Raji (cell line): ENCODE measurements around the gene ERGIC1.

ENCODE experiments used
- POLR2A ChIP-seq: IDR thresholded peaks from 2 replicates; pipeline ENCODE4 v1.6.1; 2011; ENCODE audit warnings: low read depth, low read length, control low read depth; ENCODE audit not compliant: insufficient read depth

The ERGIC1 gene

DNA sequence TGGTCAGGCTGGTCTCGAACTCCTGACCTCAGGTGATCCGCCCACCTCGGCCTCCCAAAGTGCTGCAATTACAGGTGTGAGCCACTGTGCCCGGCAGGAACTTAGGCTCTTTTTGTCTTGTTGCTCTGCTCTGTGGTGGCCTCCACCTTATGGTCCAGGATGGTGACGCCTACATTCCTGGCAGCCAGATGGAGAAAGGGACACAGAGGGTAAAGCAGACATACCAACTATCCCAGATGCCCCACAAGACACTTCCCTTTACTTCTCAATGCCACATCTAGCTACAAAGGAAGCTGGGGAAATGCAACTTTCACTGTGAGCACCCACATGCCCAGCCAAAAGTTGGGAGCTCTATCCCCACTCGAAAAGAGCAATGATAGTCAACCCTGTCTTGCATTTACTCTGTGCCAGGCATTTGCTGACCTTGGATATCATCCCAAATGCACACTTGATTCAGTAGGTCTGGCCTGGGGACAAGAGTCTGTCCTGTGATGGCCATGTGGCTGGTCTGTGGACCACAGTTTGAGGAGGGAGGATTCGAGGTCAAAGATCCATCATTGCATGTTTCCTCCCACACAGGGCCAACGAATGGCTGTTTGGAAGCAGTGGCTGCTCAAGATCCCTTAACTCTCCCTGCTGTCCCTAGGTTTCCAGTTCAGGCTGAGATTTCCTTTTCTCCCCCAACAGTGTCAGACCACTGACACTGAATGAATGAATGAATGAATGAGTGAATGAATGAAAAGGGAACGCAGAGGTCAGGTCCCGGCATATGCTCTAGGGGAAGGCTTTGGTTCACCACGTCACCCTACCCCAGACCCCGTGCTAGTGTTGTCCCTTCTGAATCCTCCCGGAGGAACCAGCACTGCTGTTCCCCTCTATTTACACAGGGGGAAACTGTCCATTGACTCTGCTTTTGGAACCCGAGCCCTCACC is 1.4 kb upstream of the ERGIC1 start:
- TF ChIP-seq POLR2A = no peak

DNA sequence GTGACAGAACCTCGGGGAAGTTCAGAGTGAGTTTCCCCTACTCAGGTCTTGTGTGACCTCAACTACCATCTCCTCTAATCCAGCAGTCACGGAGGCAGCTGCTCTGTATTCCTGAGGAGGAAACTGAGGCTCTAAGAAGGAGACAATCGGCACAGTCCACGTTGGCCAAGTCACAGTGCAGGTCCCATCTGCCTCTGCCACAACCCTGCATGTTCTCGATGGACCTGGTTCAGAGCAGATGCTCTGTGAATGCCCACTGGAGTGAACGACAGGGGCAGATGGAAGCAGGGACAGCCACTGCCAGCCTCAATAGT is 722 bp upstream of the ERGIC1 start:
- TF ChIP-seq POLR2A = no peak

DNA sequence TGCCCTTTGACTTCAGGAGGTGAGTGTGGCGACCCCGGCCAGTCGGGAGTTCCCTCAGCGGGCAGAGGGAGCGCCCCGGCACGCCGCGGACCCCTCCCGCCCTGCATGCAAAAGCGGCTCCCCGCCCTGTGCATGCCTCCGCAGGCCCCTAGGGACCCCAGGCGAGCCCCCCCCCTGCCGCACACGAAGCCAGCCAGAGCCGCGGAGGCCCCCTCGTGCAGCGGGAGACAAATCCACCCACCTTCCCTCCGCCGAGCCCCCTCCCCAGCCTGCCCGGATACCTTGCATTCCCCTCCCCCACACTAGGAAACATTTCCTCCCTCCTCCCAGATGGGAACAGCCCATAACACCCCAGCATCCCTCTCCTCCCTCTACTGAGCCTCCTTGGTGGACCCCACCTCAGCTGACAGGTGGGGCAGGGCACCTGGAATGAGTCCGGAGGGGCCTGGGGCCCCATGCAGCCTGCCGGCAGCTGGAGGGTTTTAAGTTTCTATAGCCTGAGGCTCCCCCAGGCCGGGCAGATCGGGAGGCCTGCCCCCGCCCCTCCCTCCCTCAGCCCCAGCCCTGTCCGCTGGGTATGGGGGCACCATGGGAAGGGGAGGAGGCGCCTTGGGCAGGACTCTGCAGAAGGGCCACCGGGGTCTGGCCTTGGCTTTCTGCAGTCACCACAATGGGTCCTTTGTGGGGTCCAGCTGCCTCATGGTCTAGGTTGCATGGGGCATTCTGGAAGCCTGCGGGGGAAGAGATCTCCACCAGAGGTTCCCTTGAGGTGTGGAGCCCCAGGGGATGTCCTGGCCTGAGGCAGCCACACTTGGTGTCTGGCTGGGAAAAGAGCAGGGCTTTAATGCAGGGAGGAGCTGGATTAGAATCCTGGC is 601 bp downstream of the ERGIC1 start:
- TF ChIP-seq POLR2A = no peak

DNA sequence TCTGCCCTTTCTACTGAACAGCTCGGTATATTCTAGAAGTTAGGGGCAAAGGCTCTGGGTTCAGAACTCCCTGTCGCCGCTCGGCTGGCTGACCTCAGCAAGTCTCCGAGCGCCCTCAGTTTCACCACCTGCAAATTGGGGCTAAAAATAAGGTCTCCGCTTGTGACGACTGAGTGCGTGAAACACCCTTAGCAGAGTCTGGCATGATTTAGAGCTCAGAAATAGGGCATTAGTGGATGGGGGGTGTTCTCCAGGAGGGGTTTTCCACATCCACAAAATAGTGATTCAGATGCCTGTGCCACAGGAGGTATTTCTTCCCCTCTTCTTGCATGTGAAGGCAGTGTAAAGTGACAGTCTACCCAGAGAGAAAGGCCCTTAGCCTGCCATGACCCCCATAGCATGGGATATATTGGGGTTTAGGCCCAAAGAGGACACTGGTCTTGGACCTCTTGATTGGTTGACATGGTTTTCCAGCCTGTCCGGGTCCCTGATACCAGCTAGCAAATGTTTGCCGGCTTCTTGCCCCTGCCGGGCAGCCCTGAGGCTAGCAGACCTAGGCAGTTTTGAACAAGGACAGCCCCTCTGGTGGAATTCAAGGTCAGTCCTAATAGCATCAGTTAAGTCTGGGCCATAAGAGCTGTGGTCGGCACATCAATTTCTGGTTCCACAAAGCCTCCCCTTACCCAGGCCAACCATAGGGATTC is 1.4 kb downstream of the ERGIC1 start:
- TF ChIP-seq POLR2A = no peak

DNA sequence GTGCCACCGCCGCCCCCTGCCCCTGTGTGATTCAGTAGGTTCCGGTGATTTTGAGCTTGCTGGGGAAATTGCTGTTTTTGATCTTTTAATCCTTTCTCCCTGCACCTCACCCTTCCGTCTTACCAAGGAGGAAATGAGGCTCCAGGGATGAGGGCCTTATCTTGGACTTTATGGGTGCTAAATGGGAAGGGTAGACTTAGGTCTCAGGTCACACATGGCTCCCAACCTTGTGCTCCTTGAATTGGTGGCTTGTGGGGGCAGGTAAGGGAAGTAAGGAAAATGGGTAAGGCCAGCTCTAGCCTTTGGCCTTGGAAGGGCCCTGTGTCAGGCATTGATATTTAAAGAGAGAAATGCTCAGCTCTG is 1.9 kb downstream of the ERGIC1 start:
- TF ChIP-seq POLR2A = no peak

DNA sequence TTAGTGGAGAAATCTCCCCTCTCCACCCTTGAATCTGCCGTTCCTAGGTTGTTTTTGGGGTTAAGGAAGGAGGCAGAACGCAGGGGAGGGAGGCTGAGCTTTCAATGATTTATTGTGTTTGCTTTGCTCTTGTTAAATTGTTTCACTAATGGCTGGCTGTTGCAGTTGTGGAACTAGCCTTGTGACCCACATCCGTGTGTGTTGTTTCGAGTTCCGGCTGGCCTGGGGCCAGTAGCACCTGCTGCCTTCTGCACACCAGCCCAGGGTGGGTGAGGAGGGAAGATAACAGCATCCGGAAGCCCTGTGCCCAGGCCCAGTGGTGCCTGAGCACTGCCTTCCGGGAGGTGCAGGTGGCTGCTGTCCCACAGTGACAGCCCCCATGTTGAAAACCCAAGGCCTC is 3.6 kb downstream of the ERGIC1 start:
- TF ChIP-seq POLR2A = no peak

DNA sequence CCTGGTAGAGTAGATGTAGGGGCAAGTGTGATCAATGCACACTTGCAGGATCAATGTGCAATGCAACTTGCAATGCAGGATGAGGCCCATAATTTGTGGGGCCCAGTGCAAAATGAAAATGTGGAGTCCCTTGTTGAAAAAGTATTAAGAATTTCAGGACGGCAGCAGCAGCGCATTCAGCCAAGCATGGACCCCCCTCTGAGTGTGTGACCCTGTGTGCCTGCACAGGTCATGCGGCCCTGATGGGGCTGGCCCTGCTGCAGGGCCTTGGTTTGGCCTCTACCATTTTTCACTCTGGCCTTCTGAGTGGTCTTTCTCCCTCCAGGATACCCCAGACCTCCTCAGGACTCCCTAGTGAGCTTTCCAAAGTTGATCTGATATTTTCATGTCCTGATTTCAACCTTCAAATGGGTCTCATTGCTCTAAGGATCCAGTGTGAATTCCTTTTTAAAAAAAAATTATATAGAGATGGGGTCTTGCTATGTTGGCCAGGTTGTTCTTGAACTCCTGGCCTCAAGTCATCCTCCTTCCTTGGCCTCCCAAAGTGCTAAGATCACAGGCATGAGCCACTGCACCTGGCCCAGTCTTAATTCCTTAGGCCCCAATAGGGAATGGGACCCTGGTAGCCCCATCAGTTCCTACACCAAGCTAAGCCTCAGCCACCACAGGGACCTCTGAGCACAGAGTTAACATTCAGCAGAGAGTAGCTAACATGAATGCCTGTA is 4.3 kb downstream of the ERGIC1 start:
- TF ChIP-seq POLR2A = no peak

DNA sequence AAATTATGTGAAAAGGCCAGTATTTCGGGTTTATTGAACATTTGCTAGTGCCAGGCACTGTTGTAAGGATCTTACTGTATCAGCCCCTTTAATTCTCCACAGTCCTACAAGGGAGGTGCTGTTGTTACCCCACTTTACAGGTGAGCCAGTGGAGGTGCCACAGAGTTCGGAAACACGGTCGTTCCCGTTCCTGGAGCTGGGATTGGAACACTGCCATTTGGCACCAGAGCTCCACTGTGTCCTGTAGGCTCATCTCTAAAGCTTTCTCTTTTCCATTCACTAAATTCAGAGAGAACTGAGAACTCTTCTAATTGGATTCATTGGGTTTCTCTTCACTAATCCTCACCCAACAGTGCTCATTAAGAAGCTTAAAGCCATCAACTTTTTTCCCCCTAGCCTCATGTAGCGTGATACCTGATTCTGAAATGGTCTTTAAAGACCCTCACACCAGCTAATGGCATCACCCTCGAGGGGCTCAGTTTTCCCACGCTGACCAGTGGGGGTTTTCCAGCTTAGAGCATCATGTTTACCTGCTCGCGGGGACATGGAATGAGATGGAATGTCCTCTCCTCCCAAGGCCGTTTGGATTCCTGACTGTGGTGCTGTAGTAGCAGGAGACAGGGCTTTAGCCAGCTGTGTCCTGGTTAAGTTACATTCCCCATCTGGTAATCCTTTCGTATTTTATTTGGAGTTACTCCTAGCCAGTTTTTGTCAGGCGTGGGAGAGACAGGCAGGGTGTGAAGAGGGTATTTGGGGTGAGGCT is 5.8 kb downstream of the ERGIC1 start:
- TF ChIP-seq POLR2A = no peak

DNA sequence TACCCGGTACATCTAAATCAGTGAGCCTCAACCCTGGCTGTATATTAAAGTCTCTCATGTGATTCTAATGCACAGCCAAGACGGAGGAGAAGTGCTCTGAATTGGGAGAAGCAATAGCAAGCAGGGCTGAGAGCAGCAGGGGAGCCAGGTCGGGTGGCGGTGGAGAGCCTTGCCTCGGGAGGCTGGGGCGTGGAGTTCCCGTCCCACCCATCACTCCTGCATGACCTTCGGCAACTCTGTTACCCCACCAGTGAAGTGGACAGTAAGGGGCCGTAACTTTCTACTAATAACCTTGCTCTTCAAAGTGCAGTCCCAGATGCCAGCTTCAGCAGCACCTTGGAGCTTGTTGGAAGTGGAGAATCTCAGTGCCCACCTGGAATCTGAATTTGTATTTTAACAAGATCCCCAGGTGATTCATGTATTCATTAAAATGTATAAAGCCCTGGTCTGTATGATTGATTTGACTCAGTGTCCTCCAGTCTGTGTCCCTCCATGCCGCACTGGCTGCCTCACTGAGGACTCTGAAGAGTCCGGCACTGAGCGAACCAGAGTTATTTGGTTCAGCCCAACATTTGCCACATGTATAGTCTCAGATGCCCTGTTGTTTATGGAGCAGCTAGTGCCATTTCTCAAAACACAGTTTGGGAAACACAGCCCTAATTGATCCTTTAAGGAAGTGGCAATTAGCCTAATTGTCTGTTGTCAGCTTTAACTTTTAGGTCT is 6.5 kb downstream of the ERGIC1 start:
- TF ChIP-seq POLR2A = no peak

DNA sequence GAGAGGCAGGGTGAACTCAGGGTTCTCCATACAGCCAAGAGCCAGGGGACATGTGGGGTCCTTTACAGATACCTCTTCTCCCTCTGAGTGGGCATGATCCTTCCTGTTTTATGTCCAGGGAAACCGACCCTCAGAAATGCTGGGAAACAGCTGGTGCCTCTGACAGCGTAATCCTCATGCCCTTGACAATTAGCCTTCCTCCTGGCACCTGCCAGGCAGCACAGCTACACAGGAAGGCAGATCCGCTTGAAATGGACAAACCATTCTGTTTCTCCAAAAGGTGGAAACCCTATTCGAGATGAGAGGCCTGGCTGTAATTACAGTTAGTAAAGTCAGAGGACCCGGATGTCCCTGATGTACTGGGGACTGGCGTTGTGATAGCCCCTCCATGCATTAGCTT is 7.2 kb downstream of the ERGIC1 start:
- no peak for TF ChIP-seq POLR2A

DNA sequence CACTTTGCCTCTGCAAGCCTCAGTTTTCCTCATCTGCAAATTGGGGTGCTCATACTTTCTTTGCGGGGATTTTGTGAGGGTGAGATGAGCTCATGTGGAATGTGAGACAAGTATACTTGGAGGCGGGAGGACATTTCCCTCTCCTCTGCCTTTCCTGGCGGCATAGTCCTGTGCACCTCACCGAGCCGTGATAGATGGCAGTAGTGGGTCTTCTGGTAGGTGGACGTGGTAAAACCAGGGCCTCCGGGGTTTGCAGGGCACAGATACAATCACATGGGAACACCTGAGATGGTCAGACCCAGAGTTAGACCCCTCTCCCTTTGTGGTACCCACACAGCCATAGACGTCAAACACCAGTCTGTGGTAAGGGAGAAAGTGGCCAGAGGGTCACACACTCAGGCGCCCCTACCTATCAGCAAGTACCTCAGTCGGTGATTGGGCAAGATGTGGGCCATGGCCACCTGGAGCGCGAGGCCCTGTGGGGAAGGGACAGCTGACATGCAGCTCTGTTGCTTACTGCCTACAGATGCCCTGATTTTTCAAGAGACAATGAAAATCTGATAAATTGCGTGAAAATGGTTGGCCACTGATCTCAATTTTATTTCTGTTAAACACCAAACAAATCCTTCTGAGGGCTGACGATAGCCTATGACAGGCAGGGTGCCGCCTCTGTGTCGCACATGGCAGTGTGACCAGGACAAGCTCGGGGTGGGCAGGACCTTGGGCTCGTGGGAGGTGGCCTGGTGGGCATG is 9.9 kb downstream of the ERGIC1 start:
- TF ChIP-seq POLR2A = no peak

DNA sequence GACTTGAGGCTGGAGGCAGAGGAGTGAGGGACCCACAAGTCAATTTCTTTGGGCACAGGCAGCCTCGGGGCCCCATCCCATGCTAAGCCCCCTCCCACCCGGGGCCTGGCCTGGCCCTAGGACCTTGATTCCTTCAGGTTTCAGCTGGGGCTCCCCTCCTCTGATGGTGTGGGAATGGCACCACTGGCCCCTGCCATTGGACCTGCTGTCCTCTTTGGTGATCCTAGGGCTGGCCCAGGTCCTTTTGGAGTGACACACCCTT is 10.5 kb downstream of the ERGIC1 start:
- no peak for TF ChIP-seq POLR2A

DNA sequence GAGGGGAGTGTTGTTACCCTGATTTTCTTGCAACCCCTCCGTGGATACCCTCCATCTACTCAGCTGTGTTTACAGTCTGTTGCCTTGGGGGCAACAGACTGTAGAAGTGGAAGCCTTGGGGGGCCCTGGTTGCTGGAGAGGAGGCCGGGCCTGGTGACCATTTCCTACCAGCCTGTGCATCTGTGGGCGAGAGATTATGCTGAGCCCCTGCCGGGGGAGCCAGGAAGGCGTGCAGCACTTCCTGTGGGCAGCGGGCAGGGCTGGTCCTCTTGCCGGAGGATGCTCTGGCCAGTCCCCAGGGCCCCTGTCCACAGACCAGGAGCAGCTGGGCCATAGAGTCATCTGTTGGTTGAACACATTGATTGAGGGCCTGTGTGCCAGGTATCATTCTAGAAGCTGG is 11.1 kb downstream of the ERGIC1 start:
- TF ChIP-seq POLR2A = no peak
